Skeletal muscle tissue (tissue), 4 donors: ENCODE measurements around the gene FCRLB. TPM values are rescaled to one million over a fixed set of nuclear protein-coding genes. Genes with fewer than 3 reads are reported as not detected.
"Not testable (repeated sequence)": the region's sequence is repeated elsewhere in the genome, so short reads cannot be mapped to it uniquely, and the experiment has no call there.

Experiments
- H3K27ac ChIP-seq: one replicate; pipeline ENCODE4 v1.7.0; 2013; ENCODE audit warnings: mild to moderate bottlenecking, low read depth, low read length, inconsistent platforms
- H3K27me3 ChIP-seq, 3 donors: one replicate each; pipeline ENCODE4 v1.7.0; 2013; ENCODE audit warnings: low read length in 3 of 3; ENCODE audit not compliant: control insufficient read depth in 3 of 3, insufficient read depth in 3 of 3
- H3K36me3 ChIP-seq, 3 donors: one replicate each; pipeline ENCODE4 v1.7.0; 2013; ENCODE audit warnings: low read length in 3 of 3; ENCODE audit not compliant: control insufficient read depth in 3 of 3, insufficient read depth in 3 of 3
- H3K4me1 ChIP-seq, 3 donors: one replicate each; pipeline ENCODE4 v1.7.0; 2013; ENCODE audit warnings: low read length in 3 of 3, mild to moderate bottlenecking in 3 of 3; ENCODE audit not compliant: control insufficient read depth in 3 of 3, insufficient read depth in 3 of 3
- H3K4me3 ChIP-seq, 3 donors: one replicate each; pipeline ENCODE4 v1.7.0; 2013; ENCODE audit warnings: low read length in 3 of 3
- H3K9ac ChIP-seq, 3 donors: one replicate each; pipeline ENCODE4 v1.7.0; 2013; ENCODE audit warnings: low read length in 3 of 3, mild to moderate bottlenecking in 3 of 3, moderate library complexity in 2 of 3, low read depth in 1 of 3
- H3K9me3 ChIP-seq, 3 donors: one replicate each; pipeline ENCODE4 v1.7.0; 2013; ENCODE audit warnings: low read length in 3 of 3; ENCODE audit not compliant: control insufficient read depth in 3 of 3
- total RNA-seq: library from RNA; depleted of rRNA; stranded (reverse); fragments of >200 nt; gene quantifications from one replicate; pipeline ENCODE4 v1.2.3, GENCODE V29; 2014
- donor health status: Osteomylitis.

FCRLB gene
- total RNA-seq, 1 donor from 2014 or later = 1.0 TPM

DNA sequence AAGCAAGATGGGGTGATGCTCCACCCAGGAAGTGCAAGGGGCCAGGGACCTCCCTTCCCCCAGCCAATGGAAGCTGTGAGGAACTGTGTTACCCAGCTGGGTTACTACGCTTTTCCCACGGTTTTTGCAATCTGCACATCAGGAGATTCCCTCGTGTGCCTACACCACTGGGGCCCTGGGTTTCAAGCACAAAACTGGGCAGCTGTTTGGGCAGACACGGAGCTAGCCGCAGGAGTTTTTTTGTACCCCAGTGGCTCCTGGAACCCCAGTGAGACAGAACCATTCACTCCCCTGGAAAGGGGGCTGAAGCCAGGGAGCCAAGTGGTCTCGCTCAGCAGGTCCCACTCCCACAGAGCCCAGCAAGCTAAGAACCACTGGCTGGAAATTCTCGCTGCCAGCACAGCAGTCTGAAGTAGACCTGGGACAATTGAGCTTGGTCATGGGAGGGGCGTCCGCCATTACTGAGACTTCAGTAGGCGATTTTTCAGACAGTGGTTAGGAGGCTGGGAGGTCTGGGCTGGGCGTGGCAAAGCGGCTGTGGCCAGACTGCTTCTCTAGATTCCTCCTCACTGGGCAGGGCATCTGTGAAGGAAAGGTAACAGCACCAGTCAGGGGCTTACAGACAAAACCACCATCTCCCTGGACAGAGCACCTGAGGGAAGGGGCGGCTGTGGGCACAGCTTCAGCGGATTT, 28.2 kb upstream of the FCRLB start:
- not testable (repeated sequence) for H3K27me3 ChIP-seq, H3K4me1 ChIP-seq, H3K36me3 ChIP-seq, H3K9me3 ChIP-seq, H3K27ac ChIP-seq, H3K4me3 ChIP-seq, H3K9ac ChIP-seq

DNA sequence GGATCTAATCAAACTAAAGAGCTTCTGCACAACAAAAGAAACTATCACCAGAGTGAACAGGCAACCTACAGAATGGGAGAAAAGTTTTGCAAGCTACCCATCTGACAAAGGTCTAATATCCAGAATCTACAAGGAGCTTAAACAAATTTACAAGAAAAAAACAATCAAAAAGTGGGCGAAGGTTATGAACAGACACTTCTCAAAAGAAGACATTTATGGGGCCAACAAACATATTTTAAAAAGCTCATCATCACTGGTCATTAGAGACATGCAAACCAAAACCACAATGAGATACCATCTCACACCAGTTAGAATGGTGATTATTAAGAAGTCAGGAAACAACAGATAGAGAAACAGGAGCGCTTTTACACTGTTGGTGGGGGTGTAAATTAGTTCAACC, 23.0 kb upstream of the FCRLB start:
- not testable (repeated sequence) for H3K27me3 ChIP-seq, H3K27ac ChIP-seq, H3K9ac ChIP-seq, H3K4me1 ChIP-seq, H3K4me3 ChIP-seq, H3K36me3 ChIP-seq, H3K9me3 ChIP-seq

DNA sequence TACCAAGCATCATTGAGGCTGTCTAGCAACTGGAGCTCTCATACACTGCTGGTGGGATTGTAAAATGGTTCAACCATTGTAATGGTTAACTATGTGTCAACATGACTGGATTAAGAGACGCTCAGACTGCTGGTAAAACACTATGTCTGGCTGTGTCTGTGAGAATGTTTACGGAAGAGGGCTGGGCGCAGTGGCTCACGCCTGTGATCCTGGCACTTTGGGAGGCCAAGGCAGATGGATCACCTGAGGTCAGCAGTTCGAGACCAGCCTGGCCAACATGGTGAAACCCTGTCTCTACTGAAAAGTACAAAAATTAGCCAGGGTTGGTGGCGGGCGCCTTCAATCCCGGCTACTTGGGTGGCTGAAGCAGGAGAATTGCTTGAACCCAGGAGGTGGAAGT, 19.1 kb upstream of the FCRLB start:
- Histone ChIP-seq H3K36me3 (no peaks in the 10 kb centered on the region), H3K4me1 (peaks cover 0 to 13% (median 6%) of the 10 kb centered on the region in 3 donors), H3K9ac (no peak overlapping the region), H3K27ac (no peak overlapping the region), H3K9me3 (no peaks in the 10 kb centered on the region), H3K4me3 (no peak overlapping the region), H3K27me3 (no peaks in the 10 kb centered on the region)

DNA sequence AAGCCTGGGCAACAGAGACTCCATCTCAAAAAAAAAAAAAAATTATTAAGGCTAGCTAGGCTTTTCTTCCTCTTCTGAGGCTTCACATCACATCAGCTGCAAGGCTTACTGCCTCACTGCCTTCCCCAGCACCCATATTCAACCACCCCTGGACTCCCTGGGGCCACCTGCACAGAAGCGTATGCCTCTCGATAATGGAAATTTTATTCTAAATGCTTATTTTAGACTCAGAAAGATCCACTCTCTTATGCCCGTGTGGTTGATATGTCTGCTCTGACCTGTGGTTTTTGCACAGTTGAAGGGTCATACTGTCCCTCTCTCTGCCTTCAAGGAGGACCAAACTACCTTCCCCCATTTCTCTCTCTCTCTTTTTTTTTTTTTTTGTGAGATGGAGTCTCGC, 15.8 kb upstream of the FCRLB start:
- H3K36me3 ChIP-seq = no peaks in the 10 kb centered on the region
- H3K4me1 ChIP-seq = peaks cover 0 to 18% (median 7%) of the 10 kb centered on the region in 3 donors
- no peaks in the 10 kb centered on the region for H3K27me3 ChIP-seq
- no peak overlapping the region for H3K4me3 ChIP-seq
- H3K27ac ChIP-seq = no peak overlapping the region
- H3K9ac ChIP-seq = no peak overlapping the region
- H3K9me3 ChIP-seq = no peaks in the 10 kb centered on the region

DNA sequence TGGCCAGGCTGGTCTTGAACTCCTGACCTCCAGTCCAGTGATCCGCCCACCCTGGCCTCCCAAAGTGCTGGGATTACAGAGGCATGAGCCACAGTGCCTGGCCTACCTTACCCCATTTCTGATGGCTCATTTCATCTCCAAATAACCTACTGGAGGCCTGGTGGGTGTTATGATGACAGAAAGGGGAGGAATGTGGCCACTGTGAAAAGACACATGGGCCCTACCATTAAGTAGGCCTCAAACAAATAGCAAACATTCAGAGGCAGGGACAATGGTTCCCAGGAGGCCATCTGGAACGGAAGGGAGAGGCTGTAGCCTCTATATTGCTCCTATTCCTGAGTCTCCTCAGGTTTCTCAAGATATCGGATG, 15.2 kb upstream of the FCRLB start:
- Histone ChIP-seq H3K27ac (peak overlapping the region; percentile 66), H3K36me3 (no peaks in the 10 kb centered on the region), H3K27me3 (no peaks in the 10 kb centered on the region), H3K9ac (no peak overlapping the region), H3K9me3 (no peaks in the 10 kb centered on the region), H3K4me3 (no peak overlapping the region), H3K4me1 (peaks cover 0 to 18% (median 7%) of the 10 kb centered on the region in 3 donors)

DNA sequence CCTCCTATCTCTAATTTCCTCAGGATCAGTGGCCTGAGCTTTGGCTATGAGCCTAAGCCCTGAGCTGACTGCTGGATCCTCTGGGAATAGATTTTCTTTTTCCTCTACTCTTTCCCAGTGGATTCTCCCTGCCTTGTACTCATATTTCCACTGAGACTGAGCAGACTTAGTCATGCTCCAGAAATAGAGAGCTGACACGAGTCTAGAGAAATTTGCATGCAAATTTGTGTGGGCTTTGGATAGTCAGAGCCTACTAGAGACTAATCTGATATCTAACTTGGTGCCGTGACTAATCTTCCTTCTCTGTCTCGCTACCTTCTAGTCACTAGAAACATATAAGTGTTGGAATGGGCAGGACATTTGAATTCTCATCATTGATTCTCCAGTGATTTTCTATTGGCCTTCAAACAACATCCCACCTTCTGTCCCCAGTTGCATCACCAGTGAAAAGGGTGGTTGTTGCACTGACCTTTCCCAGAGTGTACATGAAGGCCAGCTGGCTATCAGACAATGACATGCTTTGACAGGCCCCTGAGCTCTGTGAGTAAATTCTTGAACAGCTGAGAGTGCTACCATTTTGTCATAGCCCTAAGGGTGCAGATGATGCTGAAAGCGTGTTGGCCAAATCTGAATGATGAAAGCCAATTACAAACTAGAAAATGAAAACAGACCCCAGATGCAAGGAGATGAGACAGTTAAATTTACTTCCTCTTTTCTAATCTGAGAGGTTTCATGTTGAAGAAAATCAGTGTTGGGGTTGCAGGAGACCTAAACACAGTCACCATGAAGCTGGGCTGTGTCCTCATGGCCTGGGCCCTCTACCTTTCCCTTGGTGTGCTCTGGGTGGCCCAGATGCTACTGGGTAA, 14.6 kb upstream of the FCRLB start, which contains the start of gene FCRLA:
FCRLA (plus strand) TSS at position 748 of the 866 bp plus-strand sequence; CDS start at position 784, 36 bp downstream.
- H3K27me3 ChIP-seq = no peaks in the 10 kb centered on the region
- H3K9ac ChIP-seq = no peak within 1 kb of the TSS
- no peaks in the 10 kb centered on the region for H3K9me3 ChIP-seq
- H3K4me1 ChIP-seq = peaks cover 0 to 18% (median 7%) of the 10 kb centered on the region in 3 donors
- no peak within 1 kb of the TSS for H3K4me3 ChIP-seq
- H3K36me3 ChIP-seq = no peaks in the 10 kb centered on the region
- peak within 1 kb of the TSS; percentile 66 for H3K27ac ChIP-seq

DNA sequence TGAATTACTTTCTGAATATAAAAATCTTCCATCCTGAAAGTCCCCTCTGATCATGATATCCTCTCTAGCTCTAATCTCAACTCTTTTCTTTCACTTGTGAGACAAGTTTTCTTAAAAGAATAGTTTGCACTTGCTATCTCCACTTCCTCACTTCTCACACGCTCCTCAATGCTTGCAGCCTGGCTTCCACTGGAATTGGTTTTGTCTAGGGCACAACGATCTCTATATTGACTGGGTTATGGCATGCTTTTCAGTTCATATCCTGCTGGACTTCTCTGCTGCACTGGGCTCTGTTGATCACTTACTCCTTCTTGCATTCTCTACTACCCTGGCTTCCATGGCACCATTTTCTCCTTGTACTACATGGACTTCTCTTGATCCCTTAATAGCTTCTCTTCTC, 13.8 kb upstream of the FCRLB start:
- Histone ChIP-seq H3K4me3 (no peak overlapping the region), H3K4me1 (peaks cover 0 to 18% (median 7%) of the 10 kb centered on the region in 3 donors), H3K27me3 (peaks cover 0 to 3% (median 0%) of the 10 kb centered on the region in 3 donors), H3K36me3 (no peaks in the 10 kb centered on the region), H3K27ac (no peak overlapping the region), H3K9ac (no peak overlapping the region), H3K9me3 (no peaks in the 10 kb centered on the region)

DNA sequence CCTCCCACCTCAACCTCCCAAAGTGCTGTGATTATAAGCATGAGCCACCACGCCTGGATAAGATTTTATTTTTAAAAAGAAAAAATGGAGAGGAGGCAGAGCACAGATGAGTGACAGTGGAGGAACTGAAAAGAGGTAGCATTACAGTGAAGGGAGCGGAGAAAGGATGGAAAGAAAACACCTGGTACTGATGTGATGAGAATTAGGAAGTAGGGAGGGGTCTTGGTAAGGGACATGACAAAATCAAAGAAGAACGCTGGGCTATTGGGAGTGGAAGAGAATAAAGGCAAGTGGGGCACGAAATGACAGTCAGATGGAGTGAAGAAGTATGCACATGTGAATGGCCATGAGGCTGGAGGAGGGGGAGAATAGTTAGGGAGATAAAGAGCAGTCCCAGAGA, 12.0 kb upstream of the FCRLB start:
- Histone ChIP-seq H3K27ac (no peak overlapping the region), H3K9me3 (no peaks in the 10 kb centered on the region), H3K36me3 (no peaks in the 10 kb centered on the region), H3K4me3 (no peak overlapping the region), H3K4me1 (peaks cover 0 to 18% (median 7%) of the 10 kb centered on the region in 3 donors), H3K9ac (no peak overlapping the region), H3K27me3 (peaks cover 0 to 3% (median 0%) of the 10 kb centered on the region in 3 donors)

DNA sequence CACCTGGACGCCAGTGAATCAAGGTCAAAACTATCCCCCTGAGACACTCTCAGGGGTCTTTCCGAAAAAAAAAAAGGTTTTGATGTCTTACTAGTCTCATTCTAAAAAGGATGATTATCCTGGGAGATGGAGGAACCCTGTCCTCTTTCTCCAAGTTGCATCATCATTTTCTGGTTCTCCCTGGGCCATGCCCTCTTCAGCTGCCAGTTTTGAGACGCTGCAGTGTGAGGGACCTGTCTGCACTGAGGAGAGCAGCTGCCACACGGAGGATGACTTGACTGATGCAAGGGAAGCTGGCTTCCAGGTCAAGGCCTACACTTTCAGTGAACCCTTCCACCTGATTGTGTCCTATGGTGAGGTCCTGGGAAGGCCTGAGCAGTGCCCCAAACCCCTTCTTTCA, 10.8 kb upstream of the FCRLB start:
- H3K27me3 ChIP-seq = peaks cover 0 to 3% (median 0%) of the 10 kb centered on the region in 3 donors
- H3K27ac ChIP-seq = no peak overlapping the region
- no peaks in the 10 kb centered on the region for H3K9me3 ChIP-seq
- no peak overlapping the region for H3K4me3 ChIP-seq
- peaks cover 0 to 18% (median 7%) of the 10 kb centered on the region in 3 donors for H3K4me1 ChIP-seq
- no peak overlapping the region for H3K9ac ChIP-seq
- H3K36me3 ChIP-seq = no peaks in the 10 kb centered on the region
